Activated naive CD4-positive, alpha-beta T cell treated with anti-CD3 and anti-CD28 coated beads, Interleukin-2, amount 10 ng/mL, durations not matched to agents 7 days and 5 days (primary cell): Measurements from ENCODE around the gene OSBPL1A.
A peak's percentile ranks its signal among the peaks of the same experiment; 100 is the strongest.

Experiments used
- CTCF ChIA-PET: fragments of 350-600 bp; sonication (Branson Sonifier 250); formaldehyde crosslinking; loops from one replicate; lab custom pipeline; 2021; ENCODE audit warnings: antibody characterized with exemption; lab: Charles Lee
- DNase-seq: peaks from one replicate; pipeline ENCODE4 v3.0.0-alpha.2; 2020
- H3K27ac Mint-ChIP-seq: one replicate; pipeline ENCODE4 v1.8.0; 2021; ENCODE audit warnings: mild to moderate bottlenecking, moderate library complexity, mixed read lengths
- H3K27me3 Mint-ChIP-seq: one replicate; pipeline ENCODE4 v1.8.0; 2021; ENCODE audit warnings: mild to moderate bottlenecking, mixed read lengths
- H3K36me3 Mint-ChIP-seq: one replicate; pipeline ENCODE4 v1.8.0; 2021; ENCODE audit warnings: mixed read lengths
- H3K4me1 Mint-ChIP-seq: one replicate; pipeline ENCODE4 v1.8.0; 2021; ENCODE audit warnings: mixed read lengths
- H3K4me3 Mint-ChIP-seq: one replicate; pipeline ENCODE4 v1.8.0; 2021; ENCODE audit warnings: mild to moderate bottlenecking, moderate library complexity, mixed read lengths
- H3K9me3 Mint-ChIP-seq: one replicate; pipeline ENCODE4 v1.8.0; 2021; ENCODE audit warnings: mixed read lengths

OSBPL1A gene

GRCh38 chr18:24417480-24417879 lies 19.9 kb upstream of the OSBPL1A start:
- Mint-ChIP-seq H3K27ac (no peak overlapping the region), H3K36me3 (no peaks in the 10 kb centered on the region), H3K4me3 (no peak overlapping the region), H3K4me1 (peaks cover 18% of the 10 kb centered on the region), H3K9me3 (no peaks in the 10 kb centered on the region), H3K27me3 (peaks cover 35% of the 10 kb centered on the region)
- no peak for DNase-seq
- CTCF ChIA-PET: no interaction called here

- Mint-ChIP-seq H3K27me3 (peaks cover 21% of the 10 kb centered on the region), H3K4me1 (peaks cover 18% of the 10 kb centered on the region), H3K4me3 (no peak overlapping the region), H3K9me3 (no peaks in the 10 kb centered on the region), H3K36me3 (no peaks in the 10 kb centered on the region), H3K27ac (no peak overlapping the region)
- DNase-seq: no peak
- CTCF ChIA-PET: interaction anchor here (1.1 to 2.5 kb wide), 3 partner anchors 9 to 54 kb away, joined by 5 read pairs; no protein-coding TSS in a partner anchor
These were observed 16.9 kb upstream of the OSBPL1A start for GRCh38 chr18:24414349-24415003.

- CTCF ChIA-PET: interaction anchor here (2.5 kb wide), 1 partner anchor 53 kb away, joined by 5 read pairs; no protein-coding TSS in a partner anchor
- H3K36me3 Mint-ChIP-seq: no peaks in the 10 kb centered on the region
- H3K27me3 Mint-ChIP-seq: peaks cover 22% of the 10 kb centered on the region
- no peak for DNase-seq
- H3K27ac Mint-ChIP-seq: no peak overlapping the region
- H3K9me3 Mint-ChIP-seq: no peaks in the 10 kb centered on the region
- peaks cover 18% of the 10 kb centered on the region for H3K4me1 Mint-ChIP-seq
- H3K4me3 Mint-ChIP-seq: no peak overlapping the region
These were observed 15.5 kb upstream of the OSBPL1A start for GRCh38 chr18:24413148-24413547.

GRCh38 chr18:24408496-24408895 lies 10.9 kb upstream of the OSBPL1A start:
- DNase-seq: no peak
- CTCF ChIA-PET: no interaction called here
- no peak overlapping the region for H3K27ac Mint-ChIP-seq
- no peaks in the 10 kb centered on the region for H3K9me3 Mint-ChIP-seq
- no peaks in the 10 kb centered on the region for H3K36me3 Mint-ChIP-seq
- H3K4me1 Mint-ChIP-seq: no peaks in the 10 kb centered on the region
- no peak overlapping the region for H3K4me3 Mint-ChIP-seq
- H3K27me3 Mint-ChIP-seq: peaks cover 34% of the 10 kb centered on the region

- Mint-ChIP-seq H3K4me3 (no peak overlapping the region), H3K27ac (no peak overlapping the region), H3K4me1 (no peaks in the 10 kb centered on the region), H3K27me3 (peaks cover 36% of the 10 kb centered on the region), H3K36me3 (no peaks in the 10 kb centered on the region), H3K9me3 (no peaks in the 10 kb centered on the region)
- no peak for DNase-seq
- CTCF ChIA-PET: no interaction called here
These were observed 7.0 kb upstream of the OSBPL1A start for GRCh38 chr18:24404591-24404990.

- CTCF ChIA-PET: no interaction called here
- no peak for DNase-seq
- H3K27me3 Mint-ChIP-seq: peaks cover 41% of the 10 kb centered on the region
- no peaks in the 10 kb centered on the region for H3K9me3 Mint-ChIP-seq
- H3K36me3 Mint-ChIP-seq: no peaks in the 10 kb centered on the region
- H3K4me1 Mint-ChIP-seq: peaks cover 5% of the 10 kb centered on the region
- no peak overlapping the region for H3K27ac Mint-ChIP-seq
- no peak overlapping the region for H3K4me3 Mint-ChIP-seq
These were observed 5.5 kb upstream of the OSBPL1A start for GRCh38 chr18:24403076-24403475.

GRCh38 chr18:24402209-24402785 lies 4.7 kb upstream of the OSBPL1A start:
- H3K27me3 Mint-ChIP-seq: peaks cover 43% of the 10 kb centered on the region
- CTCF ChIA-PET: interaction anchor here (0.9 to 1.3 kb wide), 2 partner anchors 45 to 87 kb away, joined by 3 read pairs; no protein-coding TSS in a partner anchor
- peaks cover 8% of the 10 kb centered on the region for H3K4me1 Mint-ChIP-seq
- no peaks in the 10 kb centered on the region for H3K36me3 Mint-ChIP-seq
- no peak overlapping the region for H3K4me3 Mint-ChIP-seq
- no peak for DNase-seq
- H3K27ac Mint-ChIP-seq: no peak overlapping the region
- no peaks in the 10 kb centered on the region for H3K9me3 Mint-ChIP-seq

GRCh38 chr18:24400587-24400986 lies 3.0 kb upstream of the OSBPL1A start:
- H3K4me3 Mint-ChIP-seq: no peak overlapping the region
- peaks cover 13% of the 10 kb centered on the region for H3K4me1 Mint-ChIP-seq
- CTCF ChIA-PET: no interaction called here
- no peak overlapping the region for H3K27ac Mint-ChIP-seq
- H3K27me3 Mint-ChIP-seq: peaks cover 42% of the 10 kb centered on the region
- H3K36me3 Mint-ChIP-seq: no peaks in the 10 kb centered on the region
- DNase-seq: no peak
- no peaks in the 10 kb centered on the region for H3K9me3 Mint-ChIP-seq

- DNase-seq: no peak
- H3K4me1 Mint-ChIP-seq: peaks cover 15% of the 10 kb centered on the region
These were observed 916 bp upstream of the OSBPL1A start for GRCh38 chr18:24398540-24398939.

GRCh38 chr18:24397131-24397693 lies 412 bp downstream of the OSBPL1A start:
- Mint-ChIP-seq H3K4me1 (peaks cover 15% of the 10 kb centered on the region), H3K9me3 (no peaks in the 10 kb centered on the region), H3K4me3 (peak overlapping the region; percentile 82), H3K27ac (no peak overlapping the region), H3K36me3 (no peaks in the 10 kb centered on the region), H3K27me3 (peaks cover 42% of the 10 kb centered on the region)
- CTCF ChIA-PET: interaction anchor here (0.7 to 1.3 kb wide), 2 partner anchors 36 to 37 kb away, joined by 3 read pairs; no protein-coding TSS in a partner anchor
- DNase-seq: no peak

More at GRCh38 chr18:24398540-24398939, 916 bp upstream of the OSBPL1A start:
- Mint-ChIP-seq H3K27me3 (peaks cover 42% of the 10 kb centered on the region), H3K36me3 (no peaks in the 10 kb centered on the region), H3K27ac (no peak overlapping the region), H3K4me3 (peak overlapping the region; percentile 82), H3K9me3 (no peaks in the 10 kb centered on the region)
- CTCF ChIA-PET: interaction anchor here (1.3 kb wide), 1 partner anchor 39 kb away, joined by 3 read pairs; no protein-coding TSS in a partner anchor

GRCh38 chr18:24396082-24396633 lies 1.5 kb downstream of the OSBPL1A start:
- no peak for DNase-seq
- peaks cover 15% of the 10 kb centered on the region for H3K4me1 Mint-ChIP-seq
- H3K27me3 Mint-ChIP-seq: peaks cover 37% of the 10 kb centered on the region
- H3K4me3 Mint-ChIP-seq: no peak overlapping the region
- CTCF ChIA-PET: interaction anchor here (1.3 kb wide), 1 partner anchor 51 kb away, joined by 3 read pairs; no protein-coding TSS in a partner anchor
- H3K36me3 Mint-ChIP-seq: no peaks in the 10 kb centered on the region
- H3K9me3 Mint-ChIP-seq: no peaks in the 10 kb centered on the region
- no peak overlapping the region for H3K27ac Mint-ChIP-seq

- Mint-ChIP-seq H3K4me3 (no peak overlapping the region), H3K36me3 (no peaks in the 10 kb centered on the region), H3K27me3 (peaks cover 37% of the 10 kb centered on the region), H3K4me1 (peaks cover 15% of the 10 kb centered on the region), H3K27ac (no peak overlapping the region), H3K9me3 (no peaks in the 10 kb centered on the region)
- CTCF ChIA-PET: interaction anchor here (1.3 to 1.7 kb wide), 2 partner anchors 35 to 52 kb away, joined by 3 to 4 read pairs; no protein-coding TSS in a partner anchor
- no peak for DNase-seq
These were observed 2.4 kb downstream of the OSBPL1A start for GRCh38 chr18:24395049-24395795.

GRCh38 chr18:24388957-24389356 lies 8.7 kb downstream of the OSBPL1A start:
- no peak overlapping the region for H3K27ac Mint-ChIP-seq
- DNase-seq: no peak
- peaks cover 4% of the 10 kb centered on the region for H3K27me3 Mint-ChIP-seq
- H3K4me3 Mint-ChIP-seq: no peak overlapping the region
- H3K9me3 Mint-ChIP-seq: no peaks in the 10 kb centered on the region
- CTCF ChIA-PET: no interaction called here
- no peaks in the 10 kb centered on the region for H3K4me1 Mint-ChIP-seq
- no peaks in the 10 kb centered on the region for H3K36me3 Mint-ChIP-seq

- H3K9me3 Mint-ChIP-seq: no peaks in the 10 kb centered on the region
- H3K27me3 Mint-ChIP-seq: peaks cover 4% of the 10 kb centered on the region
- DNase-seq: no peak
- CTCF ChIA-PET: no interaction called here
- no peaks in the 10 kb centered on the region for H3K36me3 Mint-ChIP-seq
- no peak overlapping the region for H3K27ac Mint-ChIP-seq
- H3K4me3 Mint-ChIP-seq: no peak overlapping the region
- no peaks in the 10 kb centered on the region for H3K4me1 Mint-ChIP-seq
These were observed 10.9 kb downstream of the OSBPL1A start for GRCh38 chr18:24386681-24387080.
